Retinal pigment epithelial cell (primary cell): ENCODE results near the gene UBXN2A.

ENCODE experiments used
- DNase-seq: peaks from one replicate; pipeline ENCODE4 v3.0.0-alpha.2; 2010; ENCODE audit warnings: low read depth
- H3K4me3 ChIP-seq: 2 replicates; pipeline ENCODE4 v1.5.1; 2011; ENCODE audit warnings: mild to moderate bottlenecking, low read length, control low read depth, moderate library complexity
- TF ChIP-seq, protein P1 (sequence below): conservative IDR thresholded peaks from 2 replicates; pipeline ENCODE4 v1.5.1; 2011; ENCODE audit warnings: low read depth, low read length, control low read depth, inconsistent platforms

Gene UBXN2A

DNA sequence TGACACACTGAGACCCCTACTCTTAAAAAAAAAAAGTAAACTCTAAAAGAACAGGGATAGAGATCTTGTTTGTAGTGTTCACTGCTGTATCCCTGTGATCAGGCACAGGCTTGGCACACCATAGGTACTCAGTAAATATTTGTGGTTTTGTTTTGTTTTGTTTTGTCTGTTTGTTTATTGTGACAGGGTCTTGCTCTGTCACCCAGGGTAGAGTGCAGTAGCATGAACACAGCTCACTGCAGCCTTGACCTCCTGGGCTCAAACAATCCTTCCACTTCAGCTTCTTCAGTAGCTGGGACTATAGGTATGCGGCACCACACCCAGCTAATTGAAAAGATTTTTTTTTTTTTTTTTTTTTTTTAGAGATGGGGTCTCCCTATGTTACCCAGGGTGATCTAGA is 112.7 kb downstream of the UBXN2A start:
- TF ChIP-seq, protein P1, sequence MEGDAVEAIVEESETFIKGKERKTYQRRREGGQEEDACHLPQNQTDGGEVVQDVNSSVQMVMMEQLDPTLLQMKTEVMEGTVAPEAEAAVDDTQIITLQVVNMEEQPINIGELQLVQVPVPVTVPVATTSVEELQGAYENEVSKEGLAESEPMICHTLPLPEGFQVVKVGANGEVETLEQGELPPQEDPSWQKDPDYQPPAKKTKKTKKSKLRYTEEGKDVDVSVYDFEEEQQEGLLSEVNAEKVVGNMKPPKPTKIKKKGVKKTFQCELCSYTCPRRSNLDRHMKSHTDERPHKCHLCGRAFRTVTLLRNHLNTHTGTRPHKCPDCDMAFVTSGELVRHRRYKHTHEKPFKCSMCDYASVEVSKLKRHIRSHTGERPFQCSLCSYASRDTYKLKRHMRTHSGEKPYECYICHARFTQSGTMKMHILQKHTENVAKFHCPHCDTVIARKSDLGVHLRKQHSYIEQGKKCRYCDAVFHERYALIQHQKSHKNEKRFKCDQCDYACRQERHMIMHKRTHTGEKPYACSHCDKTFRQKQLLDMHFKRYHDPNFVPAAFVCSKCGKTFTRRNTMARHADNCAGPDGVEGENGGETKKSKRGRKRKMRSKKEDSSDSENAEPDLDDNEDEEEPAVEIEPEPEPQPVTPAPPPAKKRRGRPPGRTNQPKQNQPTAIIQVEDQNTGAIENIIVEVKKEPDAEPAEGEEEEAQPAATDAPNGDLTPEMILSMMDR = no peak
- no peak for DNase-seq

More for the DNA sequence above, 112.7 kb downstream of the UBXN2A start:
- no peak overlapping the region for H3K4me3 ChIP-seq
